GM20431 (cell line): Measurements from ENCODE around the gene CYP17A1.
"Not testable (repeated sequence)": the region's sequence is repeated elsewhere in the genome, so short reads cannot be mapped to it uniquely, and the experiment has no call there.

Experiments
- in situ Hi-C: fragments of 300-500 bp; cut with MseI, MboI; formaldehyde crosslinking; loops from one replicate; pipeline ENCODE4 v1.15.0; 2020; ENCODE audit warnings: low sequenced_read_pairs; ENCODE audit not compliant: unreplicated experiment

CYP17A1 gene

DNA sequence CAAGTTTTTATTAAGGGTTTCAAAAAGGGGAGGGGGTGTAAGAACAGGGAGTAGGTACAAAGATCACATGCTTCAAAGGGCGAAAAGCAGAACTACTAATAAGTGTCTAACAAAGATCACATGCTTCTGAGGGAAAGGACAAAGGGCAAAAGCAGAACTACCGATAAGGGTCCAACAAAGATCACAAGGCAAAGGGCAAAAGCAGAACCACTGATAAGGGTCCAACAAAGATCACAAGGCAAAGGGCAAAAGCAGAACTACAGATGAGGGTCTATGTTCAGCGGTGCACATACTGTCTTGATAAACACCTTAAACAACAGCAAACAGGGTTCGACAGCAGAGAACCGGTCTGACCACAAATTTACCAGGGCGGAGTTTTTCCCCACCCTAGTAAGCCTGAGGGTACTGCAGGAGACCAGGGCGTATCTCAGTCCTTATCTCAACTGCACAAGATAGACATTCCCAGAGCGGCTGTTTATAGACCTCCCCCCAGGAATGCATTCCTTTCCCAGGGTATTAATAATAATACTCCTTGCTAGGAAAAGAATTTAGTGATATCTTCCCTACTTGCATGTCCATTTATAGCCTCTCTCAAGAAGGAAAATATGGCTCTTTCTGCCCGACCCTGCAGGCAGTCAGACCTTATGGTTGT, 1.2 kb upstream of the CYP17A1 start:
- in situ Hi-C loops, result loop anchor here (10.0 to 25.0 kb wide), 2 partner anchors 56 to 649 kb away; partner anchors contain the start of genes CALHM3 and NEURL1

- in situ Hi-C loops, result loop anchor here (10.0 to 25.0 kb wide), 2 partner anchors 60 to 652 kb away; partner anchors contain the start of genes CALHM3 and NEURL1
Observed at GRCh38 chr10:102835007-102835482, 2.2 kb downstream of the CYP17A1 start.

GRCh38 chr10:102834143-102834542, 3.1 kb downstream of the CYP17A1 start:
- in situ Hi-C loops, result loop anchor here (10.0 to 25.0 kb wide), 2 partner anchors 61 to 653 kb away; partner anchors contain the start of genes CALHM3 and NEURL1

DNA sequence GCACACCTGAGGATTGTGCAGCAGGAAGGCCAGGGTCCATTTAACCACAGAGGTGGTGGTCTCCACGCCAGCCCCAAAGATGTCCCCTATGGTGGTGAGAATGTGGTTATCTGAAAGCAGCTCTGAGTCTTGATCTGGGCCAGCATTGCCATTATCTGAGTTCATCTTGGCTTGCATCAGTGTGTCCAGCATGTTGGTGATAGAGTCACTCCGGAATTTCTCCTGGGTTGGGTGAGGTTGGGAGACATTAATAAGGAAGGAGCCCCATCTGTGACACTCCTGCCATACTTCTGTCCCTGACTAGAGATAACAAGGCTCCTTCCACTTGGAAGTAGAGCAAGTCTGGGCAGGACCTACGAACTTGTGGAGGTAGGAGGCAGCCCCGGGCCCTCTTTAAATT, 4.2 kb downstream of the CYP17A1 start:
- in situ Hi-C loops, result loop anchor here (10.0 to 25.0 kb wide), 2 partner anchors 62 to 654 kb away; partner anchors contain the start of genes CALHM3 and NEURL1

DNA sequence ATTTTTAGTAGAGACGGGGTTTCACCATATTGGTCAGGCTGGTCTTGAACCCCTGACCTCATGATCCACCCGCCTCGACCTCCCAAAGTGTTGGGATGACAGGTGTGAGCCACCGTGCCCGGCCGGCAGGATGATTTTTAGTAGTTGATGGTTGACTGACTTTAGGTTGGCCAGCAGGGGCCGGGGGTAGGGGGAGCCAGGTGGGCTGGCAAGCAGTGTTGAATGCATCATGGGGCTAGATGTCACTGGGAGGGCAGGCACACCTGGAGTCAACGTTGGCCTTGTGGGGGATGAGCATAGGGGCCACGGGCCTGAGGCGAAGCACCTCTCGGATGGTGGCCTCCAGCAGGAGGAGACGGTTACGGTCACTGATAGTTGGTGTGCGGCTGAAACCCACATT, 5.0 kb downstream of the CYP17A1 start:
- in situ Hi-C loops, result loop anchor here (10.0 to 25.0 kb wide), 2 partner anchors 63 to 655 kb away; partner anchors contain the start of genes CALHM3 and NEURL1

DNA sequence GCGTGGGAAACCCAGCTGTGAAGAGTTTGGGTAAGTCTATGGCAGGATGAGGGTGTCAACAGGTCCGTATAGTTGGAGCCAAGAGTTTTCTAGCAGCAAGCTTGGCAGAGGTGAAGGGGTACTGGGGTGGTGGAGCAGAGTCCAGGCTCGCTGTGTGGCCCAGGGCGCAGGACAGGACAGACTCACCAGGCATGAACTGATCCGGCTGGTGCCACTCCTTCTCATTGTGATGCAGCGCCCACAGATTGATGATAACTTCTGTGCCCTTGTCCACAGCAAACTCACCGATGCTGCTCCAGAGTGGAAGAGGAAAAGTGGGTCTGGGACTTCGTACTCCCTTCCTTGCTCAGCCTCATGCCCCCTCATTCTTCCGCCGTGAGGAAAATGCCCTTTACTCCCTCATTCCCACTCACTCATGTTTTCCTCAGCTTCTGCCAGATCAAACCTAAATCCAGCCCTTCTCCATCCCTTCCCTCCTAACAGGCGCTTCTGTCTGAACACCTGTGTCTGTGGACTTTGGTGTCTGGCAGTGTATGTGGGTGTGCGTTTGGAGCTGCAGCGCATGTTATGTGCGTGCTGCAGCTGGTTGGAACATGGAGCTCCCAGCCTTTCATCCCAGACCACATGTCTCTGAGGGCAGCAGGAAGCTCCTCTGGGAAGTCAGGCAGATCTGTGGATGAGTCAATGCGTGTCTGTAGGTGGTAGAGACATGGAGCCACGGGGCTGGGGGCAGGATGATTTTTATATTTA, 5.7 kb downstream of the CYP17A1 start:
- in situ Hi-C loops, result loop anchor here (10.0 to 25.0 kb wide), 2 partner anchors 63 to 656 kb away; partner anchors contain the start of genes CALHM3 and NEURL1

GRCh38 chr10:102827597-102827975, 9.6 kb downstream of the CYP17A1 start:
- in situ Hi-C loops, result loop anchor here (25.0 kb wide), 1 partner anchor 660 kb away; the partner anchor contains the start of genes CALHM3 and NEURL1

- in situ Hi-C loops, result loop anchor here (25.0 kb wide), 1 partner anchor 661 kb away; the partner anchor contains the start of genes CALHM3 and NEURL1
Observed at GRCh38 chr10:102826148-102826796, 10.9 kb downstream of the CYP17A1 start.

DNA sequence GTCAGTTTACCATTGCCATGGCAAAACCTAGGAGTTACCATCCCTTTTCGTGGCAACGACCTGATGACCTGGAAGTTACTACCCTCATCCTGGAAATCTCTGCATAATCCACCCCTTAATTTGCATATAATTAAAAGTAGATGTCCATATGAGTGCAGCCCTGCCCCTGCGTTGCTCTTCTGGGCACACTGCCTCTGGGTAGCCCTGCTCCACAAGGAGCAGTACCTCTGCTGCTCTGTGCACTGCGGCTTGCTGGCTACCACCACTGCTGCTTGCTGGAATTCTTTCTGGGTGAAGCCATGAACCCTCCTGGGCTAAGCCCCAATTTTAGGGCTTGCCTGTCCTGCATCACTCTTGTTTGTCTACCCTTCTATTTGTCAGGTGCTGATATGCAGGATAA, 12.5 kb downstream of the CYP17A1 start:
- in situ Hi-C loops, result loop anchor here (25.0 kb wide), 1 partner anchor 663 kb away; the partner anchor contains the start of genes CALHM3 and NEURL1

GRCh38 chr10:102822222-102822621, 15.0 kb downstream of the CYP17A1 start:
- in situ Hi-C loops, result no loop called here

DNA sequence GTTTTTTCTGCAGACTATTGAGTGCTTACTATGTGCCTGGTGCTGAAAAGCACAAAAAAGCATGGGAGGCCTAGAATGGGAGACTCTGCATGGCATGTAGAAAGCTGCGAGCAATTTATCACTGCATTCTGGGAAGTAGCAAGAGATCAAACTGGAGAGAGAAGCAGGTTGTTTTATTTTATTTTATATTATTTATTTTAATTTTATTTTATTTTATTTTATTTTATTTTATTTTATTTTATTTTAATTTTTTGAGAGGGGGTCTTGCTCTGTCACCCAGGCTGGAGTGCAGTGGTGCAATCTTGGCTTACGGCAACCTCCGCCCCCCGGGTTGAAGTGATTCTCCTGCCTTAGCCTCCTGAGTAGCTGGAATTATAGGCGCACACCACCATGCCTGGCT, 17.2 kb downstream of the CYP17A1 start:
- in situ Hi-C loops, result not testable (repeated sequence)

- in situ Hi-C loops, result no loop called here
Observed at GRCh38 chr10:102819054-102819453, 18.2 kb downstream of the CYP17A1 start.

GRCh38 chr10:102817175-102817574, 20.0 kb downstream of the CYP17A1 start:
- in situ Hi-C loops, result no loop called here

DNA sequence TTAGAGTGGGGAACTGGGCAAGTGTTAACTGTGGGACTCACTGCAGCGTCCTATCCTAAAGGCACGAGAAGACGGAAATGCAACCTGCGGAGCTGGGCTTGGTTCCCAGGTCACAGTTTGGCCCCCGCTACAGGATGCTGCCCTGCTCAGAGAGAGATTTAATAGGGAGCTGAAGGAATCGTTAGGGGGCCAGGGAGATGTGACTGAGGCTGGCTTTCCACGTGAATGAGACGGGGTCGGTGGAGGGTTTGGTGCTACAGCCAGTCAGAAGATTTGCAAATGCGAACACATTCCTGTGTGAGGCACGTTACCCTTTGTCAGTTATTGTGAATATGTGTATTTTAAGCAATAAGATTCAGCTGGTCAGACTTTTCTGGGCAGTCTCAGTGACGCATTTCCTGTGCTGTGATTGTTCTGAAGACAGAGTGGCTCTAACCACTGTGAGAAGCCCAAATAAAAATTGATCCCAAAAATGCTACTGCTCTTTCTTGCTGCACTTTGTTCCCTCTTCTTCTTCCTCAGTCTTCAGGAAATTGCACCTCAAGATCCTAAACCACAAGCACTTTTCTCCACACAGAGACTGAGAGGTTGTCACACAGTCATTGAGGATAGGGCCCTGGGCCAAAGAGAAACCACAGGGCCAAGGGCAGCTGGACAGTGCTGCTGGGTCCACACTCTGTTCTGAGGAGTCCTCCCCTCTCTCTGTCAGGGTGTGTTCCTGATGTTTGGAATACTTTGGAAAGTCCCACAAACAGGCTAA, 21.2 kb downstream of the CYP17A1 start:
- in situ Hi-C loops, result no loop called here

DNA sequence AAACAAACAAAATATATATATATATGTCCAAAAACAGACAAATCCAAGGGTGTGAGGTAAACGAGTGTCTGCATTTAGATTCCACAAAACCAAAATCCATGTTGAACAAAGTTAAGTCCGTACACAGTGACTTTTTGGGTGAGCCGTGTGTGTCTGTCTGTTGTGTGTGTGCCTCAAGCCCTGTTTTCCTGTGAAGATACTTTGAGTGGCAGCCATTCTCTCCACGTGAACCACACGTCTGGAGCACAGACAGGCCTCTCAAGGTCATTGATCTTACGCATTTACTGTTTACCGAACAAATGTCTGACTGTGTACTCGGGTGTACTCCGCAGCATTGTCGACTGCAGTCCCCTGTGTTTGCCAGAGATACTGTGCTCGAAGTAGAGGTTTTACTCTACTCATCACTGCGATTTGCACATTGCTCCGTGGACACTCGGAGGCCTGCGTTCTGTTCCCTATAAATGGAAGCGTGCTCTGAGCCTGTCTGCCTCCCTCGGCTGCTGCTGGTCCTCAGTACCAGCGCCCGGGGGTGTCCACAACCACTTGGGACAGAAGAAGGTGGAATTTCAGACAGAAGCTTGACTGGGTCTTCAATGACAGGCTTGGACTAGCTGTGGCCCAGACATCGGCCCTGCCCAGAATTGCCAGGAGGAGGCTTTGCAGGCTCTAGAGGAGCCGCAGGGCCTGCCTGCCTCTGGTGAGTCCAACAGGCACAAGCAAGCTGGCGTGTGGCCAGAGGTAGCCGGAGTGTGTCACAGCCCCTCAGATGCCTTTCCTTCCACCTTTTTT, 22.1 kb downstream of the CYP17A1 start:
- in situ Hi-C loops, result no loop called here

DNA sequence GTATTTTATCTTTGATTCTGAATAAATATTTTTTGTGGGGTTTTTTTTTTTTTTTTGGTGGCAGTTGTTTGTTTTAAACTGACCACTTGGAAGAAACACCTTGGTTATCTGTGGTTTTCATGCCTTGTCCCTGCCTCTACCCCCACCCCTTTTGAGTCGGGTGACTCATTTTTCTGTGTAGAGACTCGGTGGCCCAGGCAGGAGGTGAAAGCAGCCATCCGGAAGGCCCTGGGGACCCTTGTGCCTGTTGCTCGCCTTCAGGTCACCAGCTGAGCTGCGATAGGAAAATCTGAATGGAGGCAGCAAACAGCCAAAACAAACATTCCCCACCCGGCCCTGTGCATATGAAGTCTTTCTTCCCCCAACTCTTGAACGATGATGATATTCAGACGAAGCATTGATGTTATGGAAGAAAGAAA, 22.8 kb downstream of the CYP17A1 start:
- in situ Hi-C loops, result no loop called here

- in situ Hi-C loops, result no loop called here
Observed at GRCh38 chr10:102813734-102814452, 23.3 kb downstream of the CYP17A1 start.

GRCh38 chr10:102813017-102813541, 24.1 kb downstream of the CYP17A1 start:
- in situ Hi-C loops, result no loop called here
